HG03342 (cell line): ENCODE measurements around the gene SLC25A46.
"Not testable (repeated sequence)": the region's sequence is repeated elsewhere in the genome, so short reads cannot be mapped to it uniquely, and the experiment has no call there.

ENCODE experiments used
- ATAC-seq: cut with Tn5 transposase; IDR thresholded peaks from one replicate; pipeline ENCODE4 v1.9.1; 2021; ENCODE audit warnings: mild to moderate bottlenecking, moderate library complexity; ENCODE audit not compliant: unreplicated experiment

SLC25A46 gene

DNA sequence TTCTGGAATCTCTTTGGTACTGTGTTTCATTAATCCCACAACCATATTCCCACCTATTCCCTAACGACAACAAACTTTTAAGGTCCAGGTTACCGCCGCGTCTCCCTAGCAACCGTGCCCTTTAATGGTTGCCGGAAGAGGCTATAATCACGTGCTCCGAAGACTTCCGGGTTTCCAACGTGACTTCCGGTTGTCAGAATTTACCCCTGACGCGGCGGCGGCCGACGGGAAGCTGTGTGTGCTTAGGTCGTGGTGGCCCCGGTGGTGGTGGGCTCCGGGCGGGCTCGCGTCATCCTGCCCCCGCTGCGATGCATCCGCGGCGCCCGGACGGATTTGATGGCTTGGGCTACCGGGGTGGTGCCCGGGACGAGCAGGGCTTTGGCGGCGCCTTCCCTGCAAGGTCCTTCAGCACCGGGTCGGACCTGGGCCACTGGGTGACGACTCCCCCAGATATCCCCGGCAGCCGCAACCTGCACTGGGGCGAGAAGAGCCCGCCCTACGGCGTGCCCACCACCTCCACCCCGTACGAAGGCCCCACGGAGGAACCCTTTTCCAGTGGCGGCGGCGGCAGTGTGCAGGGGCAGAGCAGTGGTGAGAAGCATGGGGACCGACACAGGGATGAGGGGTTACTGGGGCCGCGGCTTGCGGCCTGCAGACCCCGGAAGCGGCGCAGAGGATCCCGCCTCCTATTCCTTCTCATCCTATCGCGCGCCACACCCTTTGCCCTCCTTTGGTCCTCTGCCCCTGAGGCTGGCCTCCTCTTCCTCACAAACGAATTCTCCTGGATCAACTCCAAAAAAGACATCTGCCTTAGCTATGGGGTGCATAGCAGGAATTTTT lies at the start of gene SLC25A46:
SLC25A46 (plus strand) TSS at position 196 of the 840 bp plus-strand sequence; CDS start at position 309, 113 bp downstream.
- ATAC-seq: peak; percentile 96

DNA sequence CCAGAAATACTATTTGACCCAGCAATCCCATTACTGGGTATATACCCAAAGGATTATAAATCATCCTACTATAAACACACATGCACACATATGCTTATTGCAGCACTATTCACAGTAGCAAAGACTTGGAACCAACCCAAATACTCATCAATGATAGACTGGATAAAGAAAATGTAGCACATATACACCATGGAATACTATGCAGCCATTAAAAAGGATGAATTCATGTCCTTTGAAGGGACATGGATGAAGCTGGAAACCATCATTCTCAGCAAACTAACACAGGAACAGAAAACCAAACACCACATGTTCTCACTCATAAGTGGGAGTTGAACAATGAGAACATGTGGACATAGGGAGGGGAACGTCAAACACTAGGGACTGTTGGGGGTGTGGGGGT lies 48.2 kb upstream of the SLC25A46 start:
- ATAC-seq: not testable (repeated sequence)

DNA sequence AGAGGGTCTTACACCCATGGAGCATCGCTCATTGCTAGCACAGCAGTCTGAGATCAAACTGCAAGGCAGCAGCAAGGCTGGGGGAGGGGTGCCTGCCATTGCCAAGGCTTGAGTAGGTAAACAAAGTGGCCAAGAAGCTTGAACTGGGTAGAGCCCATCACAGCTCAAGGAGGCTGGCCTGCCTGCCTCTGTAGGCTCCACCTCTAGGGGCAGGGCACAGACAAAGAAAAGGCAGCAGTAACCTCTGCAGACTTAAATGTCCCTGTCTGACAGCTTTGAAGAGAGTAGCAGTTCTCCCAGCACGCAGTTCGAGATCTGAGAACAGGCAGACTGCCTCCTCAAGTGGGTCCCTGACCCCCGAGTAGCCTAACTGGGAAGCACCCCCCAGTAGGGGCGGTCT lies 46.1 kb upstream of the SLC25A46 start:
- not testable (repeated sequence) for ATAC-seq

DNA sequence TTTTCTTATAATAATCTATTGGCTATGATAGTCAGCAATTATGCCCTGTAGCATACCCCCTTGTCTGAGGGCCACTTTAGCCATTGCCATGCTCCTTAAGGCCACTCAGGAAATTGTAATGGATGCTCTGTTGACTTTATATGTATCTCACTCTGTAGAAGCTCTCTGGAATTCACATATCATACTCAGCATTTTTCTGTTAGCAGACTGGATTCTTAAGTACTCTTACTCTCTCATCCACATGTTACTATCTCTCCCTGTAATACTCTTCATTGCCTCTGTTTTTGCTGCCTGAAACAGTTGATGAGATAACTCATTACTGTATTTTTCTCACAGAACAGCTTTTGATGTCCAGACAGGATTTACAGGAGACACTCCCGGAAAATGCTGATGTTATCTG lies 36.5 kb upstream of the SLC25A46 start:
- ATAC-seq: no peak

DNA sequence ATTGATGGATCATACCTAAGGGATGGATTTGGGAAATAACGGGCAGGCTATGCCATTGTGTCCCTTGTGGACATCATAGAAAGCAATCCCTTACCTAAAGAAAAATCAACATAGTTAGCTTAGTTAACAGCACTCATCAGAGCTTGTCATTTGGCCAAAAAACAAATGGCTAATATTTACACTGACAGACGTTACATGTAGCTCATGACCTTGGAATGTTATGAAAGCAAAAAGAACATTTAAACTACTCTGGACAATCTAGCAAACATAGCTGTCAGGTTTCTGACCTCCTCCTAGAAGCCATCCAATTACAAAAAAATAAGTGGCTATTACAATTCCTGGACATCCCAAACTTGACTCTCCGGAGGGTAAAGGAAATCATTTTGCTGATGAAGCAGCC lies 36.1 kb upstream of the SLC25A46 start:
- ATAC-seq: no peak

DNA sequence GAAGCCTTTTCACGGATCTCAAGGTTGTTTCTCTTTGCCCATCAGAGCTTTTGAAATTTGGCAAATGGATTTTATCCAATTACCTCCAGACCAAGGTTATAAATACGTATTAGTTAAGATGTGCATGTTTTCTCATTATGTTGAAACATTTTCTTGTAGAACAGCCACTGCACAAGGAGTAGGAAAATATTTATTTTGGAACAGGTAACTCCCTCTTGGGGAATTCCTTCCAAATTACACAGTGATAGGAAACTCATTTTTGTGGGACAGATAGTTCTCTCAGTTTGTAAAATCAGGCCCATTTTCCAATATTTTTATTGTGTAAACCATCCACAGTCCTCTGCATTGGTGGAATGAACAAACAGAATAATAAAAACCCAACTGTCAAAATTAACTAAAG lies 35.3 kb upstream of the SLC25A46 start:
- ATAC-seq: no peak

DNA sequence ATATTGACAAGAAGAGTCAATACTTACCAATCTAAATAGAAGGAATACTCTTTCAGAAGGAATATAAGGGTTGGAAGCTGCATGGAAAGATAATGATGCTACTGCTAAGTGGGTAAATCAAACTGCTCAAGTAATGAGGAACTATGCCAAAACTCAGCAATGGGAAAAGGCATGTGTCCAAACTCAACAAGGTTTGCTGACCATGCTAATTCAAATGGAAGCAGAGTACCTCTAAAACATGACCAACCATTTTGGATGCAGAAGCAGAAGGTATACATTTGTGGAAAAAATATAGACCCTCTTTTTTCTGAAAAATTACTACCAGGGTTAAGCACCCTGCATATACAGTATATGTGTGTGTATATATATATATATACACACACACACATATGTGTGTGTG lies 33.5 kb upstream of the SLC25A46 start:
- ATAC-seq: no peak

DNA sequence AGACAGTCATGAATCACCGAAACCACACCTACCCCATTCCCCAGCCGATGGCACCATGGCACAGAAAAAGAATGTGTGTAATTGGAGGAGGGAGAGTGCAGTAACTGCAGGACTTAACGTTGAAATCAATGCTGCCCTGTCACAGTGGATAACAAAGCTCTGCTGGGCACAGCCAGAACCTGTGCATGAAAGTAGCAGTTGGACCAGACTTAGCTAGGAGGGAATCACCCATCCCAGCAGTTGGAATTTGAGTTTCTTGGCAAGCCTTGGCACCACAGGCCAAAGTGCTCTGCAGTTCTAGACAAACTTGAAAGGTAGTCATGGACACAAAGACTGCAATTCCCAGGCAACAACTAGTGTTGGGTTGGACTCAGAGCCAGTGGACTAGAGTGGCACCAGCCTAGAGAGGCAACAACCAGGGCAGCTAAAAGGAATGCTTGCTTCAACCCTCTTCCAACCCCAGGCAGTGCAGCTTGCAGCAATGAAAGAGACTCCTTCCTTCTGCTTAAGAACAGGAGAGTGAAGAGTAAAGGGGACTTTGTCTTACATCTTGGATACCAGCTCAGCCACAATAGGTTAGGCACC lies 31.5 kb upstream of the SLC25A46 start:
- no peak for ATAC-seq

DNA sequence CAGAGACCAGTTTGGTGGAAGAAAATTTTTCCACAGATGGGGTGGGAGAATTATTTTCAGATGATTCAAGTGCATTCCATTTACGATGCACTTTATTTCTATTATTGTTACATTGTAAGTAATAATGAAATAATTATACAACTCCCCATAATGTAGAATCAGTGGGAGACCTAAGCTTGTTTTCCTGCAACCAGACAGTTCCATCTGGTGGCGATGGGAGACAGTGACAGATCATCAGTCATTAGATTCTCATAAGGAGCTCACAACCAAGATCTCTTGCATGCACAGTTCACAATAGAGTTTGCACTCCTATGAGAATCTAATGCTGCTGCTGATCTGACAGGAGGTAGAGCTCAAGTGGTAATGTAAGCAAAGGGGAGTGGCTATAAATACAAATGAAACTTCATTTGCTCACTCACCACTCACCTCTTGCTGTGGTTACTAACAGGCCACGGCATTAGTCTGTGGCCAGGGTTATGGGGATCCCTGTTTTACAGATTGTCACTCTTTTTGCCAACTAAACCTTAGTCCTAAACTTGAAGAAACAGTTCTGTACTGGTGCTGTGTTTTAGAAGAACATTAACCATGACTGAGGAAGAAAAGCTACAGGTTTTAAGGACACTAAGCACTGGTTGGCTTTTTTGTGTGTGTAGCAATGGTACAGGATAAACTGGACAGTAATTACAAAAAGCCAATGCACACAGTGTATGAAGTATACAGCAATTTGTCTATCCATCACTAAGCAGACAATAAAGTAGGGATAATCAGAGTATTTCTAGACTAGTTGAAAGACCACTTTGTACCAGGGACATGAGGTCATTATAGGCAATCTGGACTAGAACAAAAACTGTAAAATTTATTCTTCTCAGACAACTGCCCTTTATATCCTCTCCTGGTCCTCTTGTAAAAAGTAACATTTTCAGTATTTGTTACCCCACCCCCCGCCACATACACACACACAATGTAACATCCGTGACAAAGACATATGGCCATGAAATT lies 22.3 kb upstream of the SLC25A46 start:
- ATAC-seq: peak; percentile 57

DNA sequence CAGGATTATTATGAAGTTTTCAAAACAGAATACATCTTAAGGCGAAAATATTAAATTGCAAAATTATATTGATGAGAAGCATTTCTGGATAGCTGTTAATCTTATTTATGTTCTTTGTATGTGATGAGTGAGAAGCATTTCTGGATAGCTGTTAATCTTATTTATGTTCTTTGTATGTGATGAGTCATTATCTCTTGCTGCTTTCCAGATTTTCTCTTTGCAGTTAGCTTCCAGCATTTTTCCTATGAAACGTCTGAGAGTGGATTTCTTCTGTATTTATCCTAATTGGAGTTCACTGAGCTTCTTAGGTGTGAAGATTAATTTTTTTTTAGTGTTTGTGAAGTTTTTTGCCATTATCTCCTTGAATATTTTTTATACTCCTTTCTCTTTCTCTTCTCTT lies 20.5 kb upstream of the SLC25A46 start:
- no peak for ATAC-seq

DNA sequence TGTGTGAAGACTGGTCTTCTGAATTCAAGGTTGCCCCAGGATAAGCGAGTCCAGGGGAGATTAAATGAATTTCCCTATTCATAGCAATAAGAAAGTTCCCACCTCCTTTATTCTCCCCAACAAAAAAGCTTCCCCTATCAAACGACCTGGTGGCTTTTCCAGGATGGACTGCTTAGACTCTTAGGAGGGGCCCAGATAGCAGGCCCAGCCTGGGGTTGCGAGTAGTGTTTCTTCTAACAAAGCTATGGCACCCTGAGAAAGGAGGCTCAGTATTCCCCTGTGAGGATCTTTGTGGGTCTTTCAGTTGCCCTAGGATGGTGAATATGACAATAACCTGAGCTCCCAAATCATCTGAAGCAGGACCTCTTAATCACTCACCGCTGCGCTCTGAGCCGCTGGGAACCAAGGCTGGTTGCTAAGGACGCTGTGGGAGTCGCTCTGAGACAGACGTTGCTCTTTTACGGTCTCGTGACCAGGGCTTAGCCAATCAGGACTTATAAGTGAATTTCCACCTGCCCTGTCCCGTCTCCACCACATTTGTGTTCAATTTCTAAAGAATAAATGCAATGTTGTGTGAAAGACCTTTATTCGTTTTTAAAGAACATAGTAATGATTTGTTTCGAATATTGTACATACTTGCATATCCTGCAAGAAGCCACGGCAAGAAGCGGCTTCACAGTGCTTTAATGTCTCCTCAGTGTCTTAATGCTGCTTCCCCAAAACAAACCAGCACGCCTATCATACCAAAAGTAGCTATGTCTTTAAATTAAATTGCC lies 12.4 kb upstream of the SLC25A46 start, which contains the start of gene TMEM232:
TMEM232 (minus strand) TSS at position 423 of the 776 bp plus-strand sequence. CDS start 59,319 bp downstream, outside the sequence.
- peak; percentile 100 for ATAC-seq

DNA sequence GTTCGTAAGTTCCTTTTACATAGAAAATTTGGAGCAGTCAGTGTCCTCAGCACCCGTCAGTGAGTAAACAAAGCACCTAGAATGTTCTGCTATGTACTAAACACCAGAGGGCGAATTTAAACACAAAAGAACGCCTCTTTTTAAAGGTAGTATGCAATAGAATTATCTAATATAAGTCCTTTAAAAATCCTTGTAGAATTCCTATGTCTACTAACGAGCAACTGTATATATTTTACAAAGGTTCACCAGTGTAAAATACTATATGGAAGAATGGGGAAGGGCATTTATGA lies 11.8 kb upstream of the SLC25A46 start:
- peak; percentile 53 for ATAC-seq

DNA sequence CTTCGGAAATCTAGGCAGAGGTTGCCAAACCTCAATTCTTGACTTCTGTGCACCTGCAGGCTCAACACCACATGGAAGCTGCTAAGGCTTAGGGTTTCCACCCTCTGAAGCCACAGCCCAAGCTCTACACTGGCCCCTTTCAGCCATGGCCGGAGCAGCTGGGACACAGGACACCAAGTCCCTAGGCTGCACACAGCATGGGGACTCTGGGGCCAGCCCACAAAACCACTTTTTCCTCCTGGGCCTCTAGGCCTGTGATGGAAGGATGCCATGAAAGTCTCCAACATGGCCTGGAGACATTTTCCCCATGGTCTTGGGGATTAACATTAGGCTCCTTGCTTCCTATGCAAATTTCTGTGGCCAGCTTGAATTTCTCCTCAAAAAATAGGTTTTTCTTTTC lies 7.3 kb upstream of the SLC25A46 start:
- not testable (repeated sequence) for ATAC-seq

DNA sequence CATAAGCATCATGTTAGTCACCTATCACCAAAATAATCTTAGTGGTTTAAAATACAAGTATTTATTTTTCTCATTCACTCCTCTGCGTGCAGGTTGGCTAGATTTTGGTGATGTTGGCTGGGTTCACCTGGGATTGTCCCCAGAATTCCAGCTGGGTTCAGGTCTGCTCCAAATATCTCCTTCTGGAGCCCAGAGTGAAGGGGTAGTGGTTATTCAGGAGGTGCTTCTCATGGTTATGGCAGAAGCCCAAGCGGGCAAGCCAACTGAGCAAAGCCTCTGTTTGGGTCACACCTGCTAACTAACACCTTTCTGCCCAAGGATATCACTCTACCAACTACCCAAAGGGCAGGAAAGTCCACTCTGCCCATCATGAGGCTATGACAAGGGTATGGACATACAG lies 4.7 kb upstream of the SLC25A46 start:
- ATAC-seq: no peak

DNA sequence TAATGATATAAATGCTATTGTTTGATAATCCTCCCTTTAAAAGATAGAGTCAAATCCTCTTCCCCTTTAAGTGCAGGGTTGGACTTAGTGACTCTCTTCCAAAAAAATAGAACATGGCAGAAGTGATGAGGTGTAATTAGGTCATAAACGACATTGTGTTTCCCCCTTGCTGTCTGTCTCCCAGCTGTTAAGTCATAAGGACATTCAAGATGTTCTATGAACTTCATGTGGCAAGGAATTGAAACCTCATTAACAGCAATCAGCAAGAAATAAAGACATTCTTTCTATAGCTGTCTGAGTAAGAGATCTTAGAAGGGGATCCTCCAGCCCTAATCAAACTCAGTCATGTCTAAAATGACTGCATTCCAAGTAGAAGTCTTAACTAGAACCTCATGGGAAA lies 3.3 kb upstream of the SLC25A46 start:
- no peak for ATAC-seq

DNA sequence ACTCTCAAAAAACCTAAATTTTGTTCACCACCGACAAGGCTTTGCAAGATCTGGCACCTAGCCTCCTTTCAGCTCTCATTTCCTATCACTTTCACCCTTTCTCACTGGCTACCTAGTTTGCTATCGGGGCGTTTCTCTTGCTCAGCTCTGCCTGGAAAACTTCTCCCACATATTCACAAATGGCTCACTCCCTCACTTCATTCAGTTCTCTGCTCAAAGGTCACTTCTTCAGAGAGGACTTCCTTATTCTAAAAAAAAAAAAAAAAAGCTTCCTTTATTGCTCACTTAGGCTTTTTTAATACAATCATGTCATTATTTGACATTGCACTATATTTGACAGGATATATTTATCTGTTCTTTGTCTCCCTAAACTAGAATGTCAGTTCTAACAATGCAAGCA lies 2.1 kb upstream of the SLC25A46 start:
- ATAC-seq: no peak

DNA sequence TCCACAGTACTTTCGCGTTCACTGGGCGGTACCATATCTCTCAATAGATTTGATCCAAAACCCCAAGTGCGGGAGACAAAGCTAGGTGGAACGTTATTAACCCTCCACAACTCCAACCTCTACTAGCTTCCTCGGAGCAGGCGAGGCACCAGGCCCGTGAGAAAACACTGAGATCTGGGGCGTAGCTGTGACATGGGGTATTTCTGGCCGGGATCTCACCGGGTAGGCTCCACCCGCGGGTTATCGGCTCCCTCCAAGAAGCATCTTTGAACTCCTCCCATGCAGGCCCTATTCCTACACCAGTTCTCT lies 350 bp upstream of the SLC25A46 start:
- peak; percentile 70 for ATAC-seq

DNA sequence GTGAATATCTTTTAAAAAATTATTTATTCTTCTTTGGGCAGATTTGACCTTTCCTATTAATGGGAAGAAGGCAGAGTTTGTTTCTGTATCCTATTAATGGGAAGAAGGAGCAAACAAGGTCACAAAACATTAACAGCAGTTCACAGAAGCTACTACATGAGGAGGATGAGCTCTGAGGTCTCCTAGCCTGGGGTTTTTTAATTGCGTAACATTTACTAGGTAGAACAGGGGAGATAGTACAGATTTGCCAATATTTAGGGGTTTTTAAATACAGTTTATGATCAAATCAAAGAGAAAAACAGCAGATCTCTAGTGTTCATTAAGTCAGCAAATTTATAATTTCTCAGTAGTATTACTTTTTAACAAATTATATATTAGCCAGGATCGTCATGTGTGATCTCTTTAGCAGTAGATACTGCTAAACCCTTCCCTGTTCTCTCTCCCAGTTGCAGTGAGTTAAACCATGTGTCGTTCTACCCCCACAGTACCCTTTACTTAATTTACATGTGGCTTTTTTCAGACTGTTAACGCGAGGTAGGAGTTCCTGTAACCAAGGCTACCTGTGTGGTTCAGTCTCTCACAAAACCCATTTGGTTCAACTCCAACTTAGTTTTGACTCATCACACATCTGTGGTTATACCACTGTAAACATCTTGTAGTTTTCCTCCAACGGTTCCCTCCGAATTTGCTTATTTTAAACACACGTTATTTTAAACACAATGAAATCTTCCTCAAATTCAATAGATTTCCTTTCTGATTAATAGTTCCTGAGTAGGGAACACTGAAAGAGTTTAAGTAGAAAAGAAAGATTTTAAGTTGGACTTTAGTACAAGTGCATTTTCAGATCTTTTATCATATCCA lies 13.3 kb downstream of the SLC25A46 start:
- ATAC-seq: peak; percentile 98

DNA sequence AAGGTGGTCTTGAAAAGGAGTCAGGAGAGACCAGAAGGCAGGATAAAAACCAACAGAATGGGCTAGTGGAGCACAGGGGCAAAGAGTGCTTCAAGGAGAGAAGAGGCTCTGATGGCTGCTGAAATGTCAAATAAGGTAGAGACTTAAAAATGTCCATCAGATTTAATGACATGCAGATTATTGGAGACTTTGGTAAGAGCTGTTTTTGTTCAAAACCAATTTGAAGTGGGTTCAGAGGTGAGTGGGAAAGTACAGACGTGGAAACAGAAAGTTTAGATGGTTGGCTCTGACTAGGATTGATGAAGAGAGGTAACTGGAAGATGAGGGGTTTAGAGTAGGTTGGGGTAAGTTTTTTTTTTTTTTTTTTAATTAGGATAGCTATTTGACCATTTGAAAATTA lies 14.1 kb downstream of the SLC25A46 start:
- ATAC-seq: peak; percentile 18

DNA sequence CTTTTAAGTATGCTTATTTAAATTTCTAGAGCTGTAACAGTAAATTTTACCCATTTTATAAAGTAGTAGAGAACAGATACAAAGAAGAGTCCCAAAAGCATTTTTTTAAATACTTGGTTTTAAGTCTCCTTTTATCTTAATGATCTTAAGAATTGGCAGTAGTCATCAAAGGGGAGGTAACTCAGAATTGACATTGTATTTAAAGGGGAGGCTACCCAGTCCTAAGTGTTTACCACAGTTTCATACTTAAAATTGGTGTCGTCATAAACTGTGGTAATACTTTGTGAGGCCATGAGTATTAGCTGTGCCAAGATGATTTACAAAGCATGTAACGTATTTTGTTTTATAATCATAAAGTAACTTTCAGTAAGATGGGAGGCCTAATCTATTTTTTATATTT lies 14.8 kb downstream of the SLC25A46 start:
- no peak for ATAC-seq
